Measurements from ENCODE around the gene KRT35. TPM values are rescaled to one million over a fixed set of nuclear protein-coding genes. Genes with fewer than 3 reads are reported as not detected.

KRT35 gene
- total RNA-seq: not detected

GRCh38 chr17:41481036-41481435 is at the start of gene KRT35:
Gene KRT35, minus strand, starts transcription at chr17:41481151. Its CDS starts 54 bp downstream, at chr17:41481097.
- no peaks in the 10 kb centered on the region for H3K36me3 Mint-ChIP-seq

GRCh38 chr17:41530062-41531048 is 49.4 kb upstream of the KRT35 start:
- no peak overlapping the region for H3K27ac Mint-ChIP-seq
- no peaks in the 10 kb centered on the region for H3K9me3 Mint-ChIP-seq
- peaks cover 0 to 5% of the 10 kb centered on the region in 2 donors for H3K36me3 Mint-ChIP-seq
- no peak for DNase-seq (ENCODE audit: low spot score in 2 of 2)
- no peak for ATAC-seq

More at GRCh38 chr17:41481036-41481435, at the start of gene KRT35:
- Mint-ChIP-seq H3K27ac (no peak within 1 kb of the TSS), H3K9me3 (no peaks in the 10 kb centered on the region)
- ATAC-seq (no peak), DNase-seq (ENCODE audit: low spot score in 2 of 2) (no peak)

- Mint-ChIP-seq H3K9me3 (no peaks in the 10 kb centered on the region), H3K36me3 (peaks cover 0 to 5% of the 10 kb centered on the region in 2 donors), H3K27ac (no peak overlapping the region)
- ATAC-seq (no peak), DNase-seq (ENCODE audit: low spot score in 2 of 2) (no peak)
These were observed 48.6 kb upstream of the KRT35 start for GRCh38 chr17:41529491-41529915.

GRCh38 chr17:41528959-41529353 is 48.0 kb upstream of the KRT35 start:
- H3K9me3 Mint-ChIP-seq: no peaks in the 10 kb centered on the region
- DNase-seq (ENCODE audit: low spot score in 2 of 2): no peak
- no peak overlapping the region for H3K27ac Mint-ChIP-seq
- H3K36me3 Mint-ChIP-seq: peaks cover 0 to 5% of the 10 kb centered on the region in 2 donors
- no peak for ATAC-seq

- no peak overlapping the region for H3K27ac Mint-ChIP-seq
- peaks cover 0 to 5% of the 10 kb centered on the region in 2 donors for H3K36me3 Mint-ChIP-seq
- no peaks in the 10 kb centered on the region for H3K9me3 Mint-ChIP-seq
- no peak for DNase-seq (ENCODE audit: low spot score in 2 of 2)
- ATAC-seq: peak; percentile 18 to 35
These were observed 46.4 kb upstream of the KRT35 start for GRCh38 chr17:41527063-41528023.

- ATAC-seq: no peak
- Mint-ChIP-seq H3K9me3 (no peaks in the 10 kb centered on the region), H3K27ac (no peak overlapping the region), H3K36me3 (peaks cover 0 to 3% of the 10 kb centered on the region in 2 donors)
- no peak for DNase-seq (ENCODE audit: low spot score in 2 of 2)
These were observed 43.3 kb upstream of the KRT35 start for GRCh38 chr17:41524261-41524660.

GRCh38 chr17:41523787-41524186 is 42.8 kb upstream of the KRT35 start:
- DNase-seq (ENCODE audit: low spot score in 2 of 2): no peak
- H3K27ac Mint-ChIP-seq: no peak overlapping the region
- H3K9me3 Mint-ChIP-seq: no peaks in the 10 kb centered on the region
- no peak for ATAC-seq
- no peaks in the 10 kb centered on the region for H3K36me3 Mint-ChIP-seq

GRCh38 chr17:41523225-41523593 is 42.3 kb upstream of the KRT35 start:
- ATAC-seq: no peak
- Mint-ChIP-seq H3K9me3 (no peaks in the 10 kb centered on the region), H3K36me3 (no peaks in the 10 kb centered on the region), H3K27ac (no peak overlapping the region)
- no peak for DNase-seq (ENCODE audit: low spot score in 2 of 2)

- ATAC-seq: no peak
- DNase-seq (ENCODE audit: low spot score in 2 of 2): no peak
- Mint-ChIP-seq H3K27ac (no peak overlapping the region), H3K36me3 (no peaks in the 10 kb centered on the region), H3K9me3 (no peaks in the 10 kb centered on the region)
These were observed 41.6 kb upstream of the KRT35 start for GRCh38 chr17:41522301-41523224.

- H3K9me3 Mint-ChIP-seq: no peaks in the 10 kb centered on the region
- DNase-seq (ENCODE audit: low spot score in 2 of 2) (no peak), ATAC-seq (no peak)
- peak overlapping the region; percentile 50 to 93 for H3K27ac Mint-ChIP-seq
- H3K36me3 Mint-ChIP-seq: no peaks in the 10 kb centered on the region
These were observed 40.8 kb upstream of the KRT35 start for GRCh38 chr17:41521574-41522261.

GRCh38 chr17:41520821-41521521 is 40.0 kb upstream of the KRT35 start:
- DNase-seq (ENCODE audit: low spot score in 2 of 2): no peak
- Mint-ChIP-seq H3K27ac (no peak overlapping the region), H3K36me3 (no peaks in the 10 kb centered on the region), H3K9me3 (no peaks in the 10 kb centered on the region)
- ATAC-seq: no peak

GRCh38 chr17:41519501-41520224 is 38.7 kb upstream of the KRT35 start:
- Mint-ChIP-seq H3K9me3 (no peaks in the 10 kb centered on the region), H3K27ac (peak overlapping the region in 1 of 2 donors; percentile 5), H3K36me3 (no peaks in the 10 kb centered on the region)
- ATAC-seq: no peak
- DNase-seq (ENCODE audit: low spot score in 2 of 2): no peak

- no peak for ATAC-seq
- peak within 1 kb of the TSS in 1 of 2 donors; percentile 5 for H3K27ac Mint-ChIP-seq
- no peak for DNase-seq (ENCODE audit: low spot score in 2 of 2)
- no peaks in the 10 kb centered on the region for H3K9me3 Mint-ChIP-seq
- no peaks in the 10 kb centered on the region for H3K36me3 Mint-ChIP-seq
These were observed 38.0 kb upstream of the KRT35 start, which contains the start of gene KRT15 for GRCh38 chr17:41518789-41519449. Gene KRT15, minus strand, starts transcription at chr17:41518890. Its CDS starts 63 bp downstream, at chr17:41518827.

GRCh38 chr17:41518031-41518430 is 37.1 kb upstream of the KRT35 start:
- DNase-seq (ENCODE audit: low spot score in 2 of 2) (no peak), ATAC-seq (no peak)
- H3K27ac Mint-ChIP-seq: no peak overlapping the region
- H3K36me3 Mint-ChIP-seq: no peaks in the 10 kb centered on the region
- H3K9me3 Mint-ChIP-seq: no peaks in the 10 kb centered on the region

All from activated naive CD4-positive, alpha-beta T cell treated with anti-CD3 and anti-CD28 coated beads, Interleukin-2, amount 50 U/mL, for 72 hours (primary cell).